HG03139 (cell line): ENCODE data around the gene C9orf85.
"Not testable (repeated sequence)": the region's sequence is repeated elsewhere in the genome, so short reads cannot be mapped to it uniquely, and the experiment has no call there.

Experiments used
- ATAC-seq: cut with Tn5 transposase; IDR thresholded peaks from one replicate; pipeline ENCODE4 v1.9.1; 2021; ENCODE audit not compliant: unreplicated experiment

C9orf85 gene

DNA sequence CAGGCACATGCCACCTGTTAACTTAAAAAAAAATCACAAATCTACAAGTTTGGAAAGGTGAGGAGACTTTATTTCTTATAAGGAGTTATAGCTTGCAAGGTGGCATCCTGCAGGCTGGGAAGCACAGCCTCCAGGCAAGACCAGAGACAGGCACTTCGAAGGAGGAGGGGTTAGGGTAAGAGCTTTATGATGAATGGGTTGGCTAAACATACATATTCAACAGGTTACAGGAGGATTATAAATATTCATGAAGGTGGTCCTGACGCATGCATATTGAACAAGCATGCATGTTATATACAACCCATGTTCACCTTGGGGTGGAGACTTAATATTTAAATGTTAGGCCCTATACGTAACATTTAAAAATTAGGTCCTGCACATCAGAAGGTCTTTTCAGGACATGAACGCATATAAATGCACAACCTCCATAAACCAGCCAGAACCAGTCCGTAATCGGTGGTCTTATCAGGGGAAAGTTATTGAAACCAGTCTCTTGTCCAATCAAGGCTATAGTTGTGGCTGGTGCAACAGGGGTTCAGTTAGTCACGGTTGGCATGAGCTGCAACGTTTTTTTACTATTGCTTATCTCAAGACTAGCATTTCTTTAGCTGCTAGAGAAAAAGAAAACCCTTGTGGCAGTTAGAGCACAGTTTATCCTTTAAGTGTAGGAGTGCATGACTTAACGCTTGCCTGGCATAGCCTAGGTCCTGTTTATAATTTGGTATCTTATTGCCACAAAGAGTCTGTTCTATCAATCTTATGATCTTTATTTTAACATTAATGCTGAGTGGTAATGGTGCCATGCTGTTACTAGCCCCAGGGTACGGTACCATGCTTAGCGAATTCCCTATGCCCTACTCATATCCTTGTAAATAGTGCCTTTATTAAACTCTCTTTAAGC, 76.3 kb downstream of the C9orf85 start:
- ATAC-seq: no peak

DNA sequence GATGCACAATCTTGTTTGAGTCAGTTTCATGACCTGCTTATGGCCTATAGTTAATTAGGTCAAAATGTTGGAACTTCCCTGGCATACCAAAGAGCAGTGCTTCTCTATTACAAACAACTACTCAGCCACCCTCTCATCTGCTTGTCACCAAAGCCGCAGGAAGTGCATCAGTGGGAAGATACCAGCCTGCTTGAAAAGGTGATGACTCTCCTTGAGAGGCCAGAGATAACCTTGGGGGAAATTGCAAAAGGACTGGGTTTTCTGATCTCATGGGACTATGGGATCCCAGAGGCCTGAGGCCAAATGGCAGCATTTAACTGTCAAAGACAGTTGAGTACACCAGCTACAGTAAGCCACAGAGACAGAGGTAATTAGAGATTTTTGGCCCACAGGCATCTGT, 79.0 kb downstream of the C9orf85 start:
- ATAC-seq: no peak

DNA sequence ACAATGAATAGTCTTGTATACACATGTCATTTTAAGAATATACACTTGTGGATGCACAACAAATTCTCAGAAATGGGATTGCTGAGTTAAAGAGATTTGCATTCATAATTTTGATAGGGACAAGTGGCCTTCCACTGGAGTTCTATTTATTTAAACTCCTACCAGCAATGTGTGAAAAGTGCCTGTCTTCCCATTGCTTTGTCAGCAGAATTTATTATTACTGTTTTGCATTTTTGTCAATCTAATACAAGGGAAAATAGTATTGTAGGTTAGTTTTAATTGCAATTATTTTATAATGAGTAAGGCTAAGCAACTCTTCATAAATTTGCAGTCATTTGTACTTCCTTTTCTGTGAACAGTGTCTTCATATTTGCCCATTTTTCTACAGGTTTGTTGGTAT, 94.0 kb downstream of the C9orf85 start:
- ATAC-seq: no peak

DNA sequence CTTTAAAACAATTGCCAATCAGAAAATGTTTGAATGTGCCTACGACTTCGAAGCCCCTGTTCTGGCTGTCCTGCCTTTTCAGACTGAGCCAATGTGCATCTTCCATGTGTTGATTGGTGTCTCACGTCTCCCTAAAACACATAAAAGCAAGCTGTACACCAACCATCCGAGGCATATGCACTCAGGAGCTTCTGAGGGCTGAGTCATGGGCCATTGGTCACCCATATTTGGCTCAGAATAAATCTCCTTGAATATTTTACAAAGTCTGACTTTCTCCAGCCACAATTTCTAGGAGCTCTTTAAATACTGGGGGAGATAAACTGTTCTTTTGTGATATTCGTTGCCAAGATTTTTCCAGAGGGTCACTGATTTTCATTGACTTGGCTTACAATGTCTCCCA, 95.1 kb downstream of the C9orf85 start:
- no peak for ATAC-seq

DNA sequence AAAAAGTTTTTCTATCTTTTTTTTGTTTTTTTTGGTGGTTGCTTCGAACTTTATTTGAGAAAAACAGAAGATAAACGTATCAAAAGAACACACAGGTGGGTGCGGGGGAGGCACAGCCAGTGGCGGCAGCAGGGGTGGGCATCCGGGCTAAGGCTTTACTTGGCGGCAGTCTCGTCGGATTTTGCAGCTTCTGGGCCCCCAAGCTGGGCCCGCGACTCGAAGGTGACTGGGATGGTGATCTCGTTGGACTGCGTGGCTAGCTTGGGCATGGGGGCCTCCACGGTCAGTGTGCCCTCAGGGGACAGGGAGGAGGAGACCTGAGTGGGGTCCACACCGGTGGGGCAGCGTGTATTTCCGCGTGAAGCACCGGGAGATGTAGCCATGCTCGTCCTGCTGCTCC, 96.3 kb downstream of the C9orf85 start:
- not testable (repeated sequence) for ATAC-seq

DNA sequence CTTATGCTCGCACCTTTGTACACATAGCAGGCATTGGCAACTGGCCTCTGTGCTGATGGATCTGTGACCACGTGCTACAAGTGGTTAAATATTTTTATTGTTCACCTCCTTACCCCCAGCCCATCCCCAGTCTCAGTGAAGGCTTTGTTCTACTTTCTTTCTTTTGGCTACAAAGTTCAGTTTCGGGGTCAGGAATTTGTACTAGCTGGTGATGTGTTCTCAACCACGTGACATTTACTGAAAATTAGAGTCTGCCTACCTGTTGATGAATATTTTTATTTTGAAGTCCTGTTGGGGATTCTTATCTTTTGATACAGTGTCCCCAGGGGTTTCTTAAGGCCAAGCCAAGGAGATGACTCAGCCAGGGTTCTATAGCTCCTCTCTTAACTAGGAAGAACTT, 101.2 kb downstream of the C9orf85 start:
- ATAC-seq: no peak

DNA sequence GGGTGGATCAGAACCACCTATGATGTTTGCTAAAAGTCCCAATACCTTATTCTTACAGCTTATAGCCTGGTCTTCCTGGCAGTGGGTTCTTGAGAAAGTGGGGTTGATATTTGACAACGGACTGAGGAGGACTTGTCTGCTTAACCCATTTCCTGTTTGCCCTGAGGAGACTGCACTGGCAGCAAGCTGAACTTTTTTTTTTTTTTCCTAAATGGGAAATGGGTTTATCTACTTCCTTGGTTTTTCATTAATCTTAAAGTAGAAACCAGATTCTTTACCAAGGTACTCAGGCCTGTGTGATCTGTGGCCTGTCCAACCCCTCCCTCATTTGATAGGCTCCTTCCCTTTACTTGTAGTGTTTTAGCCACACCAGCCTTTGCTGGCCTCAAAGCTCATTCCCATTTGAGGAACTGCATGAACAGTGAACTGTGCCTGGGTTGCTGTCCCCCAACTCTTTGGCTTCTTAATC, 101.9 kb downstream of the C9orf85 start:
- ATAC-seq: no peak

DNA sequence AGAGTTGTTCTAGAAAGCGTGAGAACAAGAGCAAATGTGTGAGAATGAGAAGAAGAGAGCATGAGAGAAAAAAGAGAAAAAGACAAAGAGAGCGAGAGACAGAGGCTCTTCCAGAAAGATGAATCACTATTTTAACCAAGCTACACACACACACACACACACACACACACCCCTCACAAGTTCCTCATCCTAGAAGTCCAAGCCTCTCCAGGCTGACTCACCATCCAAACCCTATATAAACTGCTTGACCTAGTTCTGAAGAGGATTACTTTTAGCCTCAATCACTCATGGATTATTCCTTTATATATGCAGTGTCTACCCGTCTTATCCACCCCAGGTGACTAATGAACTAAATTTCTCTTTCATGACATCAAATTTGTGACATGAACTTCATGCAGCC, 111.4 kb downstream of the C9orf85 start:
- ATAC-seq: no peak
